ENCODE measurements around the gene DAAM2.

GRCh38 chr6:39815356-39815755 is 23.2 kb downstream of the DAAM2 start:
- TF ChIP-seq CTCF (conservative IDR thresholded peaks at IDR 0.05) (no peak), ZFX (IDR thresholded peaks at IDR 0.05) (no peak)

Measured in C4-2B (cell line).